AG04450 (cell line): ENCODE data around the gene S1PR5. TPM values are rescaled to one million over a fixed set of nuclear protein-coding genes. Genes with fewer than 3 reads are reported as not detected.
"Not testable (repeated sequence)": the region's sequence is repeated elsewhere in the genome, so short reads cannot be mapped to it uniquely, and the experiment has no call there.

Experiments
- CTCF ChIA-PET: fragments of 300-600, 350-600 bp; formaldehyde crosslinking; extraction: SDS; loops from one replicate; lab custom pipeline; 2022; ENCODE audit warnings: antibody characterized with exemption, inconsistent platforms; lab: Charles Lee
- POLR2A ChIA-PET: fragments of 350-600 bp; formaldehyde crosslinking; extraction: SDS; loops from one replicate; lab custom pipeline; 2021; ENCODE audit warnings: antibody characterized with exemption, inconsistent platforms; lab: Yijun Ruan, JAX
- DNase-seq: peaks from one replicate; pipeline ENCODE4 v3.0.0-alpha.2; 2011; ENCODE audit warnings: low read depth, low spot score
- H3K27ac ChIP-seq: one replicate; pipeline ENCODE4 v1.5.1; 2012; ENCODE audit warnings: low read depth, low read length, control low read depth
- H3K27me3 ChIP-seq: one replicate; pipeline ENCODE4 v1.6.0; 2012; ENCODE audit warnings: low read length; ENCODE audit not compliant: control insufficient read depth, insufficient read depth
- H3K4me3 ChIP-seq: 2 replicates; pipeline ENCODE4 v1.5.1; 2011; ENCODE audit warnings: mild to moderate bottlenecking, low read depth, low read length, control low read depth
- H3K9me3 ChIP-seq: 2 replicates; pipeline ENCODE4 v1.5.1; 2012; ENCODE audit warnings: low read length; ENCODE audit not compliant: control insufficient read depth, insufficient read depth
- CTCF ChIP-seq: IDR thresholded peaks from 2 replicates; pipeline ENCODE4 v1.5.1; 2011; ENCODE audit warnings: low read depth, low read length, control low read depth, inconsistent platforms
- polyA plus RNA-seq: library from polyadenylated mRNA; depleted of rRNA; stranded (reverse); fragments of >200 nt; gene quantifications from 2 replicates; pipeline ENCODE4 v1.2.3, GENCODE V29; 2011

The S1PR5 gene
- polyA plus RNA-seq, 1 experiment: 0.10 TPM

DNA sequence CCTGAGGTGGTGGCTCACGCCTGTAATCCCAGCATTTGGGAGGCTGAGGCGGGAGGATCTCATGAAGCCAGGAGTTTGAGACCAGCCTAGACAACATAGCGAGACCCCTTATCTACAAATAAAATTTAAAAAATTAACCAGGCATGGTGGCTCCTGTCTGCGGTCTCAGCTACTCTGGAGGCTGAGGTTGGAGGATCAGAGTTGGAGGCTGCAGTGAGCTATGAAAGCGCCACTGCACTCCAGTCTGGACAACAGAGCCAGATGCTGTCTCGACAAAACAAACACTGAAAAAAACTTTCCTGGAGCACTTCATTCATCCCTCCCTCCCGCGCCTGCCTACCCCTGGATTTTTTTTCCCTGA is 25.8 kb upstream of the S1PR5 start:
- Histone ChIP-seq H3K27ac (no peak overlapping the region), H3K27me3 (no peaks in the 10 kb centered on the region), H3K4me3 (no peak overlapping the region; the same call in 1 of the 2 replicates), H3K9me3 (no peaks in the 10 kb centered on the region; the same call in 1 of the 2 replicates)
- no peak for DNase-seq
- CTCF ChIA-PET: interaction anchor here (0.5 to 1.1 kb wide), 3 partner anchors 17 to 102 kb away, joined by 3 read pairs; no protein-coding TSS in a partner anchor
- POLR2A ChIA-PET: no interaction called here
- TF ChIP-seq CTCF: no peak

- H3K9me3 ChIP-seq, CTCF ChIA-PET, H3K27me3 ChIP-seq, DNase-seq, POLR2A ChIA-PET, H3K4me3 ChIP-seq, H3K27ac ChIP-seq: not testable (repeated sequence)
Measured at GRCh38 chr19:10539016-10539415, 21.8 kb upstream of the S1PR5 start.

- DNase-seq: no peak
- Histone ChIP-seq H3K4me3 (no peak overlapping the region), H3K27me3 (peaks cover 8% of the 10 kb centered on the region), H3K9me3 (no peaks in the 10 kb centered on the region; the same call in 1 of the 2 replicates), H3K27ac (no peak overlapping the region)
- no peak for TF ChIP-seq CTCF
- POLR2A ChIA-PET: no interaction called here
- CTCF ChIA-PET: interaction anchor here (0.7 kb wide), 1 partner anchor 33 kb away, joined by 4 read pairs; no protein-coding TSS in a partner anchor
Measured at GRCh38 chr19:10538204-10538983, 21.1 kb upstream of the S1PR5 start.

DNA sequence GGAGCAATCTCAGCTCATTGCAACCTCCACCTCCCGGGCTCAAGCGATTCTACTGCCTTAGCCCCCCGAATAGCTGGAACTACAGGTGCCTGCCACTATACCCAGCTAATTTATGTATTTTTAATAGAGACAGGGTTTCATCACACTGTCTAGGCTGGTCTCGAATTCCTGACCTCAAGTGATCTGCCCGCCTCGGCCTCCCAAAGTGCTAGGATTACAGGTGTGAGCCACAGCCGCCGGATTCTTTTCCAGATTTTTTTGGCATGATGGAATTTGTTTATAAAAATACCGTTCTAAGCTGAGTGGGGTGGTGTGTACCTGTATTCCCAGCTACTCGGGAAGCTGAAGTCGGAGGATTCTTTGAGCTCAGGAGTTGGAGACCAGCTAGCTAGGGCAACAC is 20.4 kb upstream of the S1PR5 start:
- no peaks in the 10 kb centered on the region for H3K9me3 ChIP-seq
- H3K27ac ChIP-seq: no peak overlapping the region
- ChIA-PET CTCF (interaction anchor here (0.7 kb wide), 1 partner anchor 32 kb away, joined by 4 read pairs; no protein-coding TSS in a partner anchor), POLR2A (interaction anchor here (0.5 kb wide), 1 partner anchor 204 kb away, joined by 3 read pairs; no protein-coding TSS in a partner anchor)
- no peak for TF ChIP-seq CTCF
- H3K4me3 ChIP-seq: no peak overlapping the region
- no peak for DNase-seq
- H3K27me3 ChIP-seq: peaks cover 8% of the 10 kb centered on the region

DNA sequence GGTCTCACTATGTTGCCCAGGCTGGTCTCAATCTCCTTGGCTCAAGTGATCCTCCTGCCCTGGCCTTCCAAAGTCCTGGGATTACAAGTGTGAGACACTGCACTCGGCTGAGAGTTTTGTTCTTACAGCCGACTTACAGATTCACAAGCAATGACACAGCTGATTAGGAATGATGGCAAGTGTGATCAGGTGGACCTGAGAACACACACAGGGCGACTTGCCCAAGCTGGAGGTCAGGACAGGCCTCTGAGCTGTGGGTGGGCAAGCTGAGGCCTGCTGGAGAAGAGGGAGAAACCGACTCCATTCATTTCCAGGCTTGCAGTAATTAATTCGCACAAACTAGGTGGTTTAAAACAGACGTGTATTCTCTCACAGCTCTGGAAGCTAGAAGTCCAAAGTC is 18.4 kb upstream of the S1PR5 start:
- Histone ChIP-seq H3K9me3 (no peaks in the 10 kb centered on the region; the same call in 1 of the 2 replicates), H3K27me3 (peaks cover 8% of the 10 kb centered on the region), H3K4me3 (no peak overlapping the region), H3K27ac (no peak overlapping the region)
- TF ChIP-seq CTCF: no peak
- POLR2A ChIA-PET: interaction anchor here (0.6 kb wide), 1 partner anchor 17 kb away, joined by 8 read pairs; no protein-coding TSS in a partner anchor
- CTCF ChIA-PET: interaction anchor here (0.9 to 1.6 kb wide), 2 partner anchors 16 to 164 kb away, joined by 3 to 4 read pairs; no protein-coding TSS in a partner anchor
- no peak for DNase-seq
